ENCODE measurements around the gene STAB2. TPM values are rescaled to one million over a fixed set of nuclear protein-coding genes. Genes with fewer than 3 reads are reported as not detected.

STAB2 gene
- total RNA-seq, 1 donor from 2014 or later, result not detected

DNA sequence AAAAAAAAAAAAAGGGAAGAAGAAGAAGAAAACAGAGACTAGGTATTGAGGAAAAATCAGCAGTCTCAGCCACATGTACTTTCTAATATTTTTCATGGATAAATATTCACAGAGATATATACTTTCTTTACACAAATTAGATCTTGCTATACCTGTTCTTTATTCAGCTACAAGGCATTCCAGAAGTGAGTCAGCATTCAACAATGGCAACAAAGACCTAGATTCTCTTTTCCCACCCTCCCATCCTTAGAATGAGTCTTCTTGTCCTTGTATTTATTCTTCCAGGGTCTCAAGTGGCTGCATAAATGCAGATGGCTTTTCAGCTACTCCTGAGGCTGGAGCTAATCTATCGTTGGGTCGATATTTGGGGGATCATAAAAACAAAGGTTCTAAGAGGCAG, 160.9 kb downstream of the STAB2 start:
- H3K36me3 ChIP-seq (ENCODE audit: control insufficient read depth, insufficient read depth, low read length), result no peaks in the 10 kb centered on the region
- DNase-seq (ENCODE audit: low read depth) (peak; percentile 77), FAIRE-seq (no peak)
- no peak for TF ChIP-seq CTCF (IDR thresholded peaks at IDR 0.05; ENCODE audit: insufficient read depth, low read length, severe bottlenecking)
- H3K27me3 ChIP-seq (ENCODE audit: control insufficient read depth, insufficient read depth, low read length), result no peaks in the 10 kb centered on the region
- no peak overlapping the region for H3K4me3 ChIP-seq (ENCODE audit: low read depth, low read length)

DNA sequence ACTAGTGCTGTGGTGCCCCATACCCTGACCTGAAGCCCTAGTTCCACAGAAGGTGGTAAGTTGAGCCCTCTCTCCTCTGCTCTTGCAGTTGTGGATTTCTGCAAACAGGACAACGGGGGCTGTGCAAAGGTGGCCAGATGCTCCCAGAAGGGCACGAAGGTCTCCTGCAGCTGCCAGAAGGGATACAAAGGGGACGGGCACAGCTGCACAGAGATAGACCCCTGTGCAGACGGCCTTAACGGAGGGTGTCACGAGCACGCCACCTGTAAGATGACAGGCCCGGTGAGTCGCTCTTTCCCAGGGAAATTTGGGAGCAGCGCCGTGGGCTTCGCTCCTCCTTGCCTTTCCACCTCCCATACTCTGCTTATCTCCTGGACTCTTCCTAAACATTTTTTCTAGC, 161.8 kb downstream of the STAB2 start:
- Histone ChIP-seq H3K27me3 (ENCODE audit: control insufficient read depth, insufficient read depth, low read length) (no peaks in the 10 kb centered on the region), H3K4me3 (ENCODE audit: low read depth, low read length) (no peak overlapping the region), H3K36me3 (ENCODE audit: control insufficient read depth, insufficient read depth, low read length) (no peaks in the 10 kb centered on the region)
- no peak for DNase-seq (ENCODE audit: low read depth)
- no peak for FAIRE-seq
- TF ChIP-seq CTCF (IDR thresholded peaks at IDR 0.05; ENCODE audit: insufficient read depth, low read length, severe bottlenecking), result no peak

GRCh38 chr12:103751171-103751570, 164.1 kb downstream of the STAB2 start:
- FAIRE-seq, result peak; percentile 43
- no peak for DNase-seq (ENCODE audit: low read depth)
- no peaks in the 10 kb centered on the region for H3K36me3 ChIP-seq (ENCODE audit: control insufficient read depth, insufficient read depth, low read length)
- no peak for TF ChIP-seq CTCF (IDR thresholded peaks at IDR 0.05; ENCODE audit: insufficient read depth, low read length, severe bottlenecking)
- H3K27me3 ChIP-seq (ENCODE audit: control insufficient read depth, insufficient read depth, low read length), result no peaks in the 10 kb centered on the region
- no peak overlapping the region for H3K4me3 ChIP-seq (ENCODE audit: low read depth, low read length)

GRCh38 chr12:103751600-103751999, 164.5 kb downstream of the STAB2 start:
- Histone ChIP-seq H3K27me3 (ENCODE audit: control insufficient read depth, insufficient read depth, low read length) (no peaks in the 10 kb centered on the region), H3K4me3 (ENCODE audit: low read depth, low read length) (no peak overlapping the region), H3K36me3 (ENCODE audit: control insufficient read depth, insufficient read depth, low read length) (no peaks in the 10 kb centered on the region)
- no peak for TF ChIP-seq CTCF (IDR thresholded peaks at IDR 0.05; ENCODE audit: insufficient read depth, low read length, severe bottlenecking)
- no peak for FAIRE-seq
- DNase-seq (ENCODE audit: low read depth), result no peak

DNA sequence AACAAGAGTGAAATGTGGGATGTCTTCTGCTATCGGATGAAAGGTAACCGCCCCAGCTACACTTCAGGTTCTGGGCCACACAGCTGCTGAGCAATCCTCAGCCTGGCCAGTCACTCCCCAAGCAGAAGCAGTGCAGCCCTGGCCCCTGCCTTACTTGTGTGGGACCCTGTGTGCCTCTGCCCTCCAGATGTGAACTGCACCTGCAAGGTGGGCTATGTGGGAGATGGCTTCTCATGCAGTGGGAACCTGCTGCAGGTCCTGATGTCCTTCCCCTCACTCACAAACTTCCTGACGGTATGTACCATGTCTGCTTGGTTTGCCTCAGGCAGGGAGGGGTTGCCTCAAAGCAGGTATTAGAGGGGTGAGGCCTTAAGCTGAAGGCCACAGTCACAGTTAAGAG, 168.4 kb downstream of the STAB2 start:
- no peak for TF ChIP-seq CTCF (IDR thresholded peaks at IDR 0.05; ENCODE audit: insufficient read depth, low read length, severe bottlenecking)
- Histone ChIP-seq H3K4me3 (ENCODE audit: low read depth, low read length) (no peak overlapping the region), H3K36me3 (ENCODE audit: control insufficient read depth, insufficient read depth, low read length) (no peaks in the 10 kb centered on the region), H3K27me3 (ENCODE audit: control insufficient read depth, insufficient read depth, low read length) (no peaks in the 10 kb centered on the region)
- DNase-seq (ENCODE audit: low read depth), result no peak
- FAIRE-seq, result no peak

DNA sequence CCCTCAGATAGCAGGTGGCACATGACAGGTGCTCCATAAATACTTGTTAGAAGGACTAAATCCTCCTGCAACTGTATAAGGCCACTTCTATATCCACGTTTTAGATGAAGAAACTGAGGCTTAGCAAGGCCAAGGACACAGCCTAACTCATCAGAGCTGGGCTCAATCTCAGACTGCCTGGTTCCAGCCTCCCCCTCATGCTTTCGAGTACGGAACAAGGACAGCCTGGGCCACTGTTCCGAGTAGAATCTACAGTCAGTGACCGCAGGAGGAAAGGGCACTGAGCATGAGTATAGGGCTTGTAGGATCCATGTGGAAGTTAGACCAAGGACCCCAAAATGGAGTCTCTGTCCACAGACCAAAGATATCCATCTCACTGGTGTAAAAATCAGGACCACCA, 169.4 kb downstream of the STAB2 start:
- H3K4me3 ChIP-seq (ENCODE audit: low read depth, low read length), result no peak overlapping the region
- TF ChIP-seq CTCF (IDR thresholded peaks at IDR 0.05; ENCODE audit: insufficient read depth, low read length, severe bottlenecking), result no peak
- FAIRE-seq, result peak; percentile 28
- H3K27me3 ChIP-seq (ENCODE audit: control insufficient read depth, insufficient read depth, low read length), result no peaks in the 10 kb centered on the region
- H3K36me3 ChIP-seq (ENCODE audit: control insufficient read depth, insufficient read depth, low read length), result peaks cover 3% of the 10 kb centered on the region
- no peak for DNase-seq (ENCODE audit: low read depth)

Data from bronchial epithelial cell (primary cell).